Neural progenitor cell (in vitro differentiated cells): ENCODE results near the gene PDE3B. TPM values are rescaled to one million over a fixed set of nuclear protein-coding genes. Genes with fewer than 3 reads are reported as not detected.
A peak's percentile ranks its signal among the peaks of the same experiment; 100 is the strongest.
"Not testable (repeated sequence)": the region's sequence is repeated elsewhere in the genome, so short reads cannot be mapped to it uniquely, and the experiment has no call there.

Experiments
- DNase-seq: peaks from one replicate; pipeline ENCODE4 v3.0.0-alpha.2; 2016; ENCODE audit warnings: low spot score
- H2AFZ ChIP-seq: fragments of 200-600 bp; sonication (generic); replicated peaks from 2 replicates; pipeline ENCODE4 v1.6.1; 2016; ENCODE audit warnings: antibody characterized with exemption
- H3F3A ChIP-seq: fragments of 200-600 bp; sonication (generic); 2 replicates; pipeline ENCODE4 v1.6.1; 2016; ENCODE audit warnings: antibody characterized with exemption, low read depth
- H3K27ac ChIP-seq: fragments of 200-600 bp; sonication (generic); 2 replicates; pipeline ENCODE4 v1.5.1; 2016; ENCODE audit warnings: mild to moderate bottlenecking
- H3K27me3 ChIP-seq: fragments of 200-600 bp; sonication (generic); 2 replicates; pipeline ENCODE4 v1.6.1; 2016; ENCODE audit warnings: mild to moderate bottlenecking, moderate library complexity
- H3K36me3 ChIP-seq: fragments of 200-600 bp; sonication (generic); 2 replicates; pipeline ENCODE4 v1.5.1; 2016
- H3K4me1 ChIP-seq: fragments of 200-600 bp; sonication (generic); 2 replicates; pipeline ENCODE4 v1.6.1; 2016; ENCODE audit warnings: mixed run types
- H3K4me2 ChIP-seq: fragments of 200-600 bp; sonication (generic); 2 replicates; pipeline ENCODE4 v1.6.1; 2016
- H3K4me3 ChIP-seq: fragments of 200-600 bp; sonication (generic); 2 replicates; pipeline ENCODE4 v1.5.1; 2016
- H3K79me2 ChIP-seq: fragments of 200-600 bp; sonication (generic); 2 replicates; pipeline ENCODE4 v1.6.1; 2016; ENCODE audit warnings: low read depth
- H3K9ac ChIP-seq: fragments of 200-600 bp; sonication (generic); 2 replicates; pipeline ENCODE4 v1.6.1; 2016
- H3K9me3 ChIP-seq: fragments of 200-600 bp; sonication (generic); 2 replicates; pipeline ENCODE4 v1.5.1; 2016; ENCODE audit warnings: low read depth
- H4K20me1 ChIP-seq: fragments of 200-600 bp; sonication (generic); 2 replicates; pipeline ENCODE4 v1.6.1; 2016; ENCODE audit warnings: low read depth
- H3K27ac Mint-ChIP-seq: 3 replicates; pipeline ENCODE4 v1.8.0; 2021; ENCODE audit warnings: mixed read lengths
- H3K27me3 Mint-ChIP-seq: 2 replicates; pipeline ENCODE4 v1.8.0; 2022; ENCODE audit warnings: low read depth, mild to moderate bottlenecking, inconsistent platforms, moderate library complexity, mixed read lengths; ENCODE audit not compliant: insufficient read depth
- H3K36me3 Mint-ChIP-seq: 3 replicates; pipeline ENCODE4 v1.8.0; 2021; ENCODE audit warnings: mixed read lengths
- H3K4me1 Mint-ChIP-seq: 3 replicates; pipeline ENCODE4 v1.8.0; 2021; ENCODE audit warnings: mixed read lengths
- H3K4me3 Mint-ChIP-seq: 3 replicates; pipeline ENCODE4 v1.8.0; 2021; ENCODE audit warnings: mild to moderate bottlenecking, moderate library complexity, mixed read lengths
- H3K9me3 Mint-ChIP-seq: 3 replicates; pipeline ENCODE4 v1.8.0; 2020; ENCODE audit warnings: mixed read lengths
- EZH2 ChIP-seq: fragments of 200-600 bp; sonication (generic); IDR thresholded peaks from 2 replicates; pipeline ENCODE4 v1.6.1; 2017; ENCODE audit warnings: antibody characterized with exemption, mild to moderate bottlenecking, moderate library complexity
- EZH2phosphoT487 ChIP-seq: fragments of 200-600 bp; sonication (generic); IDR thresholded peaks from 2 replicates; pipeline ENCODE4 v1.6.1; 2017; ENCODE audit warnings: antibody characterized with exemption
- total RNA-seq: library from RNA; depleted of rRNA; stranded (reverse); fragments of >200 nt; gene quantifications from 2 replicates; pipeline ENCODE4 v1.2.3, GENCODE V29; 2015; ENCODE audit warnings: low replicate concordance
- TF ChIP-seq, protein P1 (sequence below): fragments of 200-600 bp; sonication (generic); IDR thresholded peaks from 2 replicates; pipeline ENCODE4 v1.5.1; 2017; ENCODE audit warnings: antibody characterized with exemption, mild to moderate bottlenecking

Gene PDE3B
- total RNA-seq, 1 donor from 2014 or later = 14.3 TPM

DNA sequence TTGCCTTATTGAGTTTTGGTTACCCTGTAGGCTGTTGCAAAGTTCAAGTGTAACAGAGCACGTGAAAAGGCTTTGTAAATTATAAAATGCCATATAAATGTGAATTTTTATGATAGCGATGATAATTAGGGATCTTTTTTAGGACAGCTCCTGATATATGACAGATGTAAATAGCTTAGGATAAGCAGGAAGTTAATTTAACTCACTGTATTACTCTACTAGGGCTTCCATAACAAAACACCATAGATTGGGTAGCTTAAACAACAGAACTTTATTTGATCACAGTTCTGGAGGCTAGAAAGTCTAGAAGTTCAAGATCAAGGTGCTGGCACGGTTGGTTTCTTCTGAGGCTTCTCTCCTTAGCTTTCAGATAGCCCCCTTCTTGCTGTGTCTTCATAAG, 17.0 kb upstream of the PDE3B start:
- no peak overlapping the region for H3K4me3 ChIP-seq
- H3K9me3 ChIP-seq = no peaks in the 10 kb centered on the region
- no peak overlapping the region for H2AFZ ChIP-seq
- no peaks in the 10 kb centered on the region for H3K4me1 Mint-ChIP-seq
- H3K27ac Mint-ChIP-seq = no peak overlapping the region
- no peaks in the 10 kb centered on the region for H3F3A ChIP-seq
- DNase-seq = no peak
- H3K9ac ChIP-seq = no peak overlapping the region
- H3K36me3 Mint-ChIP-seq = peaks cover 2% of the 10 kb centered on the region
- H4K20me1 ChIP-seq = no peaks in the 10 kb centered on the region
- H3K27ac ChIP-seq = no peak overlapping the region
- no peaks in the 10 kb centered on the region for H3K79me2 ChIP-seq
- no peaks in the 10 kb centered on the region for H3K27me3 ChIP-seq
- peaks cover 2% of the 10 kb centered on the region for H3K9me3 Mint-ChIP-seq
- H3K27me3 Mint-ChIP-seq = no peaks in the 10 kb centered on the region
- no peaks in the 10 kb centered on the region for H3K4me1 ChIP-seq
- TF ChIP-seq, protein P1, sequence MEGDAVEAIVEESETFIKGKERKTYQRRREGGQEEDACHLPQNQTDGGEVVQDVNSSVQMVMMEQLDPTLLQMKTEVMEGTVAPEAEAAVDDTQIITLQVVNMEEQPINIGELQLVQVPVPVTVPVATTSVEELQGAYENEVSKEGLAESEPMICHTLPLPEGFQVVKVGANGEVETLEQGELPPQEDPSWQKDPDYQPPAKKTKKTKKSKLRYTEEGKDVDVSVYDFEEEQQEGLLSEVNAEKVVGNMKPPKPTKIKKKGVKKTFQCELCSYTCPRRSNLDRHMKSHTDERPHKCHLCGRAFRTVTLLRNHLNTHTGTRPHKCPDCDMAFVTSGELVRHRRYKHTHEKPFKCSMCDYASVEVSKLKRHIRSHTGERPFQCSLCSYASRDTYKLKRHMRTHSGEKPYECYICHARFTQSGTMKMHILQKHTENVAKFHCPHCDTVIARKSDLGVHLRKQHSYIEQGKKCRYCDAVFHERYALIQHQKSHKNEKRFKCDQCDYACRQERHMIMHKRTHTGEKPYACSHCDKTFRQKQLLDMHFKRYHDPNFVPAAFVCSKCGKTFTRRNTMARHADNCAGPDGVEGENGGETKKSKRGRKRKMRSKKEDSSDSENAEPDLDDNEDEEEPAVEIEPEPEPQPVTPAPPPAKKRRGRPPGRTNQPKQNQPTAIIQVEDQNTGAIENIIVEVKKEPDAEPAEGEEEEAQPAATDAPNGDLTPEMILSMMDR = no peak
- TF ChIP-seq EZH2phosphoT487 (no peak), EZH2 (no peak)
- no peaks in the 10 kb centered on the region for H3K36me3 ChIP-seq
- no peak overlapping the region for H3K4me3 Mint-ChIP-seq
- H3K4me2 ChIP-seq = no peak overlapping the region

- H3K9me3 ChIP-seq, H3K4me2 ChIP-seq, H3K4me1 Mint-ChIP-seq, H3K79me2 ChIP-seq, H4K20me1 ChIP-seq, H3K9me3 Mint-ChIP-seq, H3K4me3 Mint-ChIP-seq, H3K27ac ChIP-seq, H3K4me3 ChIP-seq, H3F3A ChIP-seq, H3K36me3 Mint-ChIP-seq, H2AFZ ChIP-seq, H3K27ac Mint-ChIP-seq, H3K27me3 Mint-ChIP-seq, H3K4me1 ChIP-seq, DNase-seq, H3K9ac ChIP-seq, H3K36me3 ChIP-seq: not testable (repeated sequence)
- peaks cover 19% of the 10 kb centered on the region for H3K27me3 ChIP-seq
Observed at GRCh38 chr11:14633506-14634224, 9.9 kb upstream of the PDE3B start.

GRCh38 chr11:14634813-14635212, 8.8 kb upstream of the PDE3B start:
- peaks cover 4% of the 10 kb centered on the region for H3F3A ChIP-seq

GRCh38 chr11:14635546-14635945, 8.1 kb upstream of the PDE3B start:
- peaks cover 2% of the 10 kb centered on the region for H3K9me3 Mint-ChIP-seq
- TF ChIP-seq EZH2phosphoT487 = no peak
- TF ChIP-seq, protein P1 = no peak
- no peak for TF ChIP-seq EZH2

More at GRCh38 chr11:14634813-14635212, 8.8 kb upstream of the PDE3B start:
- H3K4me1 ChIP-seq = peaks cover 2% of the 10 kb centered on the region
- H4K20me1 ChIP-seq = no peaks in the 10 kb centered on the region
- H3K4me3 ChIP-seq = no peak overlapping the region
- no peak for DNase-seq
- H3K9ac ChIP-seq = no peak overlapping the region
- no peak overlapping the region for H3K4me3 Mint-ChIP-seq
- peak overlapping the region; percentile 46 for H3K27ac Mint-ChIP-seq
- no peaks in the 10 kb centered on the region for H3K9me3 ChIP-seq
- H3K4me2 ChIP-seq = no peak overlapping the region
- no peaks in the 10 kb centered on the region for H3K27me3 Mint-ChIP-seq
- H3K27ac ChIP-seq = no peak overlapping the region
- H3K27me3 ChIP-seq = peaks cover 23% of the 10 kb centered on the region
- peaks cover 5% of the 10 kb centered on the region for H3K4me1 Mint-ChIP-seq
- H2AFZ ChIP-seq = no peak overlapping the region
- TF ChIP-seq, protein P1 = no peak
- TF ChIP-seq EZH2phosphoT487 = no peak
- H3K9me3 Mint-ChIP-seq = peaks cover 2% of the 10 kb centered on the region
- no peaks in the 10 kb centered on the region for H3K36me3 ChIP-seq
- peaks cover 6% of the 10 kb centered on the region for H3K36me3 Mint-ChIP-seq
- no peaks in the 10 kb centered on the region for H3K79me2 ChIP-seq

More at GRCh38 chr11:14635546-14635945, 8.1 kb upstream of the PDE3B start:
- H3K4me3 ChIP-seq = no peak overlapping the region
- no peak overlapping the region for H3K9ac ChIP-seq
- Mint-ChIP-seq H3K27ac (no peak overlapping the region), H3K27me3 (no peaks in the 10 kb centered on the region), H3K4me3 (no peak overlapping the region), H3K36me3 (peaks cover 6% of the 10 kb centered on the region), H3K4me1 (peaks cover 5% of the 10 kb centered on the region)
- DNase-seq = no peak
- H3K79me2 ChIP-seq = no peaks in the 10 kb centered on the region
- no peaks in the 10 kb centered on the region for H3K36me3 ChIP-seq
- H3F3A ChIP-seq = peaks cover 4% of the 10 kb centered on the region
- no peak overlapping the region for H3K4me2 ChIP-seq
- H3K4me1 ChIP-seq = peaks cover 4% of the 10 kb centered on the region
- no peaks in the 10 kb centered on the region for H3K9me3 ChIP-seq
- H3K27ac ChIP-seq = no peak overlapping the region
- H3K27me3 ChIP-seq = peaks cover 23% of the 10 kb centered on the region
- H2AFZ ChIP-seq = no peak overlapping the region
- no peaks in the 10 kb centered on the region for H4K20me1 ChIP-seq
